Posterior cingulate gyrus (tissue), 11 donors: ENCODE results near the gene ZFAND6.

ENCODE experiments used
- DNase-seq, 10 donors: peaks; one replicate each; pipeline versions ENCODE4 v3.0.0 to v3.0.0-alpha.2; 2020 to 2021; ENCODE audit warnings: mixed read lengths in 3 of 10
- intact Hi-C: fragments of 100-400 bp; cut with DNase I; formaldehyde crosslinking; loops from one replicate; pipeline ENCODE4 v1.15.1; 2023

ZFAND6 gene

GRCh38 chr15:80162059-80162554 lies 102.6 kb downstream of the ZFAND6 start:
- intact Hi-C loops = no loop called here

DNA sequence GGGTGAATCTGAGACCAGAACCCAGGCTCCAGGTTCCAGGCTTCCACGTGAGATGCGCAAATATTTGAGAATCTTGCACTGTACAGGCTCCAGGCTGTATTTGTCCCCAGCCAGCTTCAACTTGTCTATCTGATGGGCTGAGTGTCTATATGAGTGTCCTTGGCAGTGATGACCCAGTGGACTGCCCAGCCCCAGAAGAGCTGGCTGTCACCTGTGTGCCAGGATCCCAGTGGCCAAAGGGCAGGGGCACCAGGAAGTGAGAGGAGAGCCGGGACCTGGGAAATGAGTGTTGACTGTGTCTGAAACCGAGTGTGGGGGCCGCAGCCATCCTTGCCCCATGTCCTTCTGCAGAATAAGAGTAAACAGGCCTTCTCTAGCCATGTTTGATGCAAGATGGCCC lies 103.7 kb downstream of the ZFAND6 start:
- intact Hi-C loops = no loop called here
- DNase-seq = peak in 2 of 10 donors; percentile 24 to 49

More at GRCh38 chr15:80162059-80162554, 102.6 kb downstream of the ZFAND6 start:
- DNase-seq = peak in 2 of 10 donors; percentile 4 to 64

DNA sequence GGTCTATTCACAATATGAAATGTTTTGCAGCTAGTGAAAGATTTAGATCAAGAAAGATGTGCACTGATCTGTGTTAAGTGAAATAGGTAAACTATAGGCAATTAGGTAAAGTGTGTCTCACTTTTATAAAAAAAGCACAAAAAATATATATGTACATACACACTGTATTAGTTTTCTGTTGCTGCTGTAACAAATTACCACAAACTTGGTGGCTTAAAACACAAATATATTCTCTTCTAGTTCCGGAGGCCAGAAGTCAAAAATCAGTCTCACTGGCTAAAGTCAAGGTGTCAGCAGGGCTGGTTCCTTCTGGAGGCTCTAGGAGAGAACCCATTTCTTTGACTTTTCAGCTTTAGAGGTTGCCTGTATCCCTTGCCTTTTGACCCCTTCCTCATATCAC lies 104.4 kb downstream of the ZFAND6 start:
- no peak for DNase-seq
- intact Hi-C loops = no loop called here

DNA sequence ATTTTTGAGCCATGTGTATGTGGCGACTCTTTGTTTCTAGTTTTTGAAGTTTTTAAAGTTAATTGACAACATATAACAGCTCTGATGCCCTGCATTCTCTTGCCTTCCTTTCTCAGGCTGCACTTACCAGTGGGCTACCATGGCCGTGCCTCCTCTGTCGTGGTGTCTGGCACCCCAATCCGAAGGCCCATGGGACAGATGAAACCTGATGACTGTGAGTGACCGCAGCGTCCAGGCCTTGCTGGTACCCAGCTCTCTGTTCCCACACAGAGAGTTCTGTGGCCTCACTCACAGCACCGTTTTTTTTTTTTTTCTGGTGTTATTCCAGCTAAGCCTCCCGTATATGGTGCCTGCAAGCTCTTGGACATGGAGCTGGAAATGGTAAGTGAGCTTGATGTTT lies 108.5 kb downstream of the ZFAND6 start:
- DNase-seq = peak in 1 of 10 donors; percentile 71
- intact Hi-C loops = no loop called here

GRCh38 chr15:80168421-80168820 lies 108.9 kb downstream of the ZFAND6 start:
- intact Hi-C loops = no loop called here
- no peak for DNase-seq

DNA sequence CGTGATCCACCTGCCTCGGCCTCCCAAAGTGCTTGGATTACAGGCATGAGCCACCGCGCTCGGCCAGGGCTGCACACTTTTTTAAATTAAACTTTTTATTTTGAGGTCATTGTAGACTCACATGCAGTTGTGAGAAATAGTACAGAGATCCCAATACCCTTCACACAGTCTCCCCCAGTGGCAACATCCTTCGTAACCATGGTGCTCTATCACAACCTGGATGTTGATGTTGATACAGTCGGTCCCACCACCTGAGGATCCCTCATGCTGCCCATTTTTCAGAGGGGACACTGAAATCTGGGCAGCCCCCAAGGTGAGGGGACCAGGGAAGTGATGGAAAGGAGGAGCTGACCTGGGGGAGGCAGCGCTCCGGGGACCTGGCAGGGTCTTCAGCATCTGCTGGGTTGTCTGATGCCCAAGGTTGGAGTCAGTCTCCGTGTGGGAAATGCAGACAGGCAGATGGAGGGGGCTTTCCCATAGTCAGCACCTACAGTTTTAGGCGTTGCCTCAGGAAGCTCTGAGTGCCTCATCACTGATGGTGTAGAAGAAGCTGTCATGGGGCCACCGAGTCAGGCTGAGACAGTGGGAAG lies 110.4 kb downstream of the ZFAND6 start:
- intact Hi-C loops = loop anchor here (10.0 kb wide), 1 partner anchor 315 kb away; no protein-coding TSS in a partner anchor

DNA sequence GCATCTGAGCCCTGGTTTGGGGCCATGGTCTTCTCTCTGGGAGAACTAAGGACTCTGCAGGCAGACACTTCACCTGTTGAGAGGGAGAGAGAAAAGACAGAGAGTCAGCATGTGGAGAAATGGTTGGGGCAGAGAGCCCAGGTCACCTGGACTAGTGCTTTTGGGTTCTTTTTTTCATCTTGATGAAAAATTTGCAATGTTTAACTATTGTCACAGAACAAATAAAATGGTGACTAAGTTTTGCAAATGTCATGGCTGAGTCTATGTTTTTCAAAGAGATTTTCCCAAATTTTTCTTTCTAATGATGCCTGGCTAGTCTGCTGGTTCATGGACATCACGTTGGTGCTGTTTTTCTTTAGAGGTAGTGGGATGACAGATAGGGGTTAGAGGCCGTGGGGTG lies 111.1 kb downstream of the ZFAND6 start:
- intact Hi-C loops = loop anchor here (10.0 kb wide), 1 partner anchor 316 kb away; no protein-coding TSS in a partner anchor
- DNase-seq = no peak

More for the DNA sequence above, 110.4 kb downstream of the ZFAND6 start:
- peak in 1 of 10 donors; percentile 47 for DNase-seq

- peak in 1 of 10 donors; percentile 25 for DNase-seq
- intact Hi-C loops = loop anchor here (10.0 kb wide), 1 partner anchor 317 kb away; no protein-coding TSS in a partner anchor
Measured at GRCh38 chr15:80171787-80172186, 112.3 kb downstream of the ZFAND6 start.

DNA sequence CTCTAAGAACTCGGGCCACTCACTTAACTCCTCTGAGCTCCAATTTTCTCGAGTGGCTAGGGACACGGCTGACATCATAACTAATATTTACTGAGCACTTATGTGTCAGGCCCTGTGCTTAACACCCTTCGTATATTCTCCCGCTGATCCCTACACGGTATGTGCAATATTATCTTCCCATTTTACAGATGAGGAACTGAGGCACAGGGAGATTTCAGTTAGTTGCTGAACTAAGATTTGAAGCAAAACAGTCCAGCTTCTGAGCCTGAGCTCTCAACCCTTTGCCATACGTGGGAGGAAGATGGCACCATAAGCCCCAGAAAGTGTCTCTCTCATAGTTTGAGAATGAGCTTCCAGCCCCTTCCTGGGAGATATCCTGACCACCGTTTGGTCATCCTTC lies 112.9 kb downstream of the ZFAND6 start:
- no peak for DNase-seq
- intact Hi-C loops = loop anchor here (10.0 kb wide), 1 partner anchor 318 kb away; no protein-coding TSS in a partner anchor

- DNase-seq = peak; percentile 18 to 92 (median 59)
- intact Hi-C loops = loop anchor here (10.0 kb wide), 1 partner anchor 318 kb away; no protein-coding TSS in a partner anchor
Measured at GRCh38 chr15:80173022-80173759, 113.7 kb downstream of the ZFAND6 start.

- intact Hi-C loops = loop anchor here (10.0 kb wide), 1 partner anchor 319 kb away; no protein-coding TSS in a partner anchor
- peak in 1 of 10 donors; percentile 87 for DNase-seq
Measured at GRCh38 chr15:80174017-80174746, 114.7 kb downstream of the ZFAND6 start.

GRCh38 chr15:80175436-80175835 lies 116.0 kb downstream of the ZFAND6 start:
- peak in 1 of 10 donors; percentile 65 for DNase-seq
- intact Hi-C loops = loop anchor here (10.0 kb wide), 1 partner anchor 321 kb away; no protein-coding TSS in a partner anchor

DNA sequence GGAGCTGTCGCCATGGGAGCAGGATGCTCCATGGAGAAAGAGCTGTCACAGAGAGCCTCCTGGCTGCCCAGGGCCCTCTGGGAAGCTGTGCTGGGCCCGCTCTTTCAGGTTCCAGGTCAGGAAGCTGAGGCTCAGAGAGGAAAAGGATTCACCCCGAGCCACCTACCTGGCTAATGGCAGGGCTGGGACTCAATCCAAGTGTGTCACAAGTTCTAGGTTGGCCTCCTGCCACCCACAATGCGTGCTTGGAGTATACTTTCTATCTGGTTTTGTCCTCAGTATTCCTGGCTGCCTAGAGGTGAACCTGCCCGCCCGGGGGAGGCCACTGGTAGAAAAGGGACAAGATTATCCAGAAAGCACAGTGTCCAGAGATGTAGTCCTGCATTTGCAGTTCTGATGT lies 117.0 kb downstream of the ZFAND6 start:
- intact Hi-C loops = loop anchor here (10.0 kb wide), 1 partner anchor 322 kb away; no protein-coding TSS in a partner anchor
- peak in 1 of 10 donors; percentile 46 for DNase-seq

DNA sequence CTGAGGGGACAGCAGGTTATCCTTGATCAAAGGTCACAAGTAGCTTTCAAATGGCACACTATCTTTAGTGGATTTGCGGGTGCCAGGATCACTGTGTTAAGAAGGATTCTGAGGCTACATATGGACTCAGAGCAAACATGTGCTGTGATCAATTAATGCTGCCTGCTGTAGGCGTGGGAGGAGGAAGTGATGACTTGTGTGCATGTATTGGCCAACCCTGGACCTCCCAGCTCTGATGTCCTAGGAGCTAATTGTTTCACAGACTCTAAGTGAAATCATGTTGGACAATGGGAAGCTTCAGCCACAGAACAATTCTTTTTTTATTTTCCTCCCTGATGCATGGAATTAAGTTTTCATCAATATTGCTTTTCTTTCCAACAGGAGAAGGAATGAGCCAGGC lies 117.7 kb downstream of the ZFAND6 start:
- peak in 1 of 10 donors; percentile 13 for DNase-seq
- intact Hi-C loops = loop anchor here (10.0 kb wide), 1 partner anchor 322 kb away; no protein-coding TSS in a partner anchor

GRCh38 chr15:80179025-80179759 lies 119.7 kb downstream of the ZFAND6 start:
- intact Hi-C loops = loop anchor here (10.0 kb wide), 1 partner anchor 324 kb away; no protein-coding TSS in a partner anchor
- DNase-seq = peak in 1 of 10 donors; percentile 78

DNA sequence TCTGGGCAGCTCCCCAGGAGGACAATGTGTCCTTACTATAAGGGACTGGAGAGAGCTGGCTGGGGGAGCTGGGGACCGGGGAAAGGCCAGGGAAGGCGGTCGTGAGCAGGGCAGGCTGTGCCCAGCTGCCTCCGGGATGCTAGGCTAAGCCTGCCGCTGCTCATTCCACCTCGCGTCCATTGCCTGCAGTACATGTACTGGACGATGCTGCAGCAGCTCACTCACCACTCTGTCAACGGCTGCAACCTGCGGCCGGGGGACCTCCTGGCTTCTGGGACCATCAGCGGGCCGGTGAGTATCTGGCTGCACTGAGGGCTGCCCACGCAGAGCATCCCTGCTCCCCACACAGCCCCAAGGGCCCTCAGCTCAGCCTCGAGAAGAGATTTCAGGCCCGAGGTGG lies 120.5 kb downstream of the ZFAND6 start:
- peak in 1 of 10 donors; percentile 68 for DNase-seq
- intact Hi-C loops = loop anchor here (10.0 kb wide), 1 partner anchor 325 kb away; no protein-coding TSS in a partner anchor

DNA sequence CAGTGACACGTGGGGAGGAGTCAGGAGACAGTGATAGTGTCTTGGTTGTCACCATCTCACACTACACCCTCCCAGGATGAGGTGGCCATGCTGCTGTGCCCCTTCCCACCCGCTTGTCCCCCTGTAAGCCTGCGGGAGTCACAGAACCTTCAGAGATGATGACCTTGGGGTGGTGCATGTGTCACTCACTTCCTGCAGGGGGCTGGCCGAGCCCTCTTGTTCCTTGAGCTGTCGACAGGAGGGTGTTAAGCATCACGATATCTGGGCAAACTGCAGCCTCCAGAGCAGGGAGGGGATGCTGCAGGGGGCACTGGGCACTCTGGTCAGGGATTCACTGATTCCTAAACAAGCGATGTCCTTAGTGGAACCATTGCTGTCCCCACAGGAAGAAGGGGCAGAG lies 121.0 kb downstream of the ZFAND6 start:
- intact Hi-C loops = no loop called here
- peak in 1 of 10 donors; percentile 52 for DNase-seq

GRCh38 chr15:80180986-80181385 lies 121.5 kb downstream of the ZFAND6 start:
- intact Hi-C loops = no loop called here
- peak in 1 of 10 donors; percentile 62 for DNase-seq

DNA sequence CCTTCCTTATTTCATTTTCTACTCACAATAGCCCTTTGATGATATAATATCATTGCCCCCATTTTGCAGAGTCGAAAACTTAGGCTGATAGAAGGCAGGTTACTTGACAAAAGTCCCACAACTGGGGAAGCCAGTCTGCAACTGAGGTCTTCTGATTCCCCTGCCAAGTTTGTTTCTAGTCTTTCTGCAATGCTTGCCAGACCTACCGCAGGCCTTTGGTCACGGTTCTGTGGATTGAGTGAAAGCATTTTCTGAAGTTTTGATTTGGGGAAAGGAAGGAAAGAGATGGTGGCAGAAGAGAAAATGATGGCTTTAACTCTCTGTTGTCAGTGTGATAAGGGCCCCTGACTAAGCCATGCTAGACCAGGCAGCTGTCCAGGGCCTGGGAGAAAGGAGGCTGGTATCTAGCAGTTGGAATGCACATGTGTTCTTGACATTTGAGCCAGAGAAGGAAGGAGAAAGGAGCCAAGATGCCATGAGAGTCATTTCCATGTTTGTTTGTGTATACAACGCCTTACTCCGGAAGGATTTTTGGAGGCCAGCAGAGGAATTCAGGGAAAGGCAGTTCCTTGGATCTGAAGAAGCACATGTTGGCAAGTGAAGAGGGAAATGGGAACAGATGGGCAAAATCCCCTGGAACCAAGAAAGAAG lies 123.3 kb downstream of the ZFAND6 start:
- no peak for DNase-seq
- intact Hi-C loops = no loop called here
